ENCODE data around the gene SMYD3.

DNA sequence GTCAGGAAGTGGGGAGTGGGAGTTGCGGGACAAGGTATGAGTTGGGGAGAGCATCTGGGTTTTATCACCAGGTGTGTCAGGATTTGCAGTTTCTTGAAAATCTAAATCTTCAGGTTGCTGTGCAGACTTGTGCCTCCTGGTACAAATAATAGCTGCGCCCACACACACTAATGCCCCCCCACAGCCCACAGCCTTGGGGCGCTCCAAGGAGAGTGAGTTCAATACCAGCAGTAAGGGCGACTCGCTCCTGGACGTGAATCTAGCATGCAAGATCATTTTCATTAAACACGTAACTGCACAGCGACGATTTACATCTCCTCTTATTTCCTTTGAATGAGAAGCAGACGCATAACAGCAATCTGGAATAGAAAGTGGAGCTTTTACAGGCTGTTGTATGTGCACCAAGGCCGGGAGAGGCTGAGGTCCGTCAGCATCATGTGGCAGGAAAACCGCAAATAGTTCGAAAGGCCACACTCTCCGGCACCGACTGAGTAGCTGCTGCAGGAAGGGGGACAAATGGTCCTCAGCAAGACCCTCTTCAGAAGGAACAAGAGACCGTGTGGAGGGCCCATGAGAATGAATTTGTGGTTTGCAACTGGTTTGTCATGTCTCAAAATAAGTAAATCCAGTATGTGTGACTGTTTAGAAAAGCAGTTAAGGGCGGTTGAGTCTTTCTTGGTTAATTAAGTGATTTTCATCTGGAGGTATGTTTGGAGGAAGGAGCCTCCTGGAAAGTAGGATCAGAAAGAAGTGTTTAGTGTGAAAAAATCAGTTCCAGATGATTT lies 439.5 kb downstream of the SMYD3 start:
- TF ChIP-seq ZNF23 (CRISPR knock-in tag; IDR thresholded peaks at IDR 0.05) (no peak), EWSR1 (IDR thresholded peaks at IDR 0.05; ENCODE audit: borderline replicate concordance, low read depth, partially characterized antibody) (no peak), SMARCA5 (IDR thresholded peaks at IDR 0.05) (no peak), MXI1 (IDR thresholded peaks at IDR 0.05; ENCODE audit: low read depth, low read length) (no peak), ZNF274 (IDR thresholded peaks at IDR 0.05; ENCODE audit: borderline replicate concordance, low read depth, low read length) (no peak), CHCHD3 (CRISPR knock-in tag; IDR thresholded peaks at IDR 0.05) (no peak), POLR2A (conservative IDR thresholded peaks at IDR 0.05) (no peak), HDAC1 (IDR thresholded peaks at IDR 0.05) (no peak), POLR2AphosphoS5 (IDR thresholded peaks at IDR 0.05; ENCODE audit: control insufficient read depth, insufficient read depth, low read depth, low read length) (no peak), BHLHE40 (IDR thresholded peaks at IDR 0.05; ENCODE audit: low read length) (no peak), TBP (optimal IDR thresholded peaks at IDR 0.05; ENCODE audit: low read depth, low read length) (no peak)
- TF ChIP-seq, protein P1, sequence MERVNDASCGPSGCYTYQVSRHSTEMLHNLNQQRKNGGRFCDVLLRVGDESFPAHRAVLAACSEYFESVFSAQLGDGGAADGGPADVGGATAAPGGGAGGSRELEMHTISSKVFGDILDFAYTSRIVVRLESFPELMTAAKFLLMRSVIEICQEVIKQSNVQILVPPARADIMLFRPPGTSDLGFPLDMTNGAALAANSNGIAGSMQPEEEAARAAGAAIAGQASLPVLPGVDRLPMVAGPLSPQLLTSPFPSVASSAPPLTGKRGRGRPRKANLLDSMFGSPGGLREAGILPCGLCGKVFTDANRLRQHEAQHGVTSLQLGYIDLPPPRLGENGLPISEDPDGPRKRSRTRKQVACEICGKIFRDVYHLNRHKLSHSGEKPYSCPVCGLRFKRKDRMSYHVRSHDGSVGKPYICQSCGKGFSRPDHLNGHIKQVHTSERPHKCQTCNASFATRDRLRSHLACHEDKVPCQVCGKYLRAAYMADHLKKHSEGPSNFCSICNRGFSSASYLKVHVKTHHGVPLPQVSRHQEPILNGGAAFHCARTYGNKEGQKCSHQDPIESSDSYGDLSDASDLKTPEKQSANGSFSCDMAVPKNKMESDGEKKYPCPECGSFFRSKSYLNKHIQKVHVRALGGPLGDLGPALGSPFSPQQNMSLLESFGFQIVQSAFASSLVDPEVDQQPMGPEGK (CRISPR knock-in tag; IDR thresholded peaks at IDR 0.05; ENCODE audit: borderline replicate concordance) = no peak
- TF ChIP-seq, protein P2, sequence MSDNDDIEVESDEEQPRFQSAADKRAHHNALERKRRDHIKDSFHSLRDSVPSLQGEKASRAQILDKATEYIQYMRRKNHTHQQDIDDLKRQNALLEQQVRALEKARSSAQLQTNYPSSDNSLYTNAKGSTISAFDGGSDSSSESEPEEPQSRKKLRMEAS (CRISPR knock-in tag; IDR thresholded peaks at IDR 0.05) = no peak

Data from K562 (cell line).